ENCODE data around the gene SFMBT2. TPM values are rescaled to one million over a fixed set of nuclear protein-coding genes. Genes with fewer than 3 reads are reported as not detected.
"Not testable (repeated sequence)": the region's sequence is repeated elsewhere in the genome, so short reads cannot be mapped to it uniquely, and the experiment has no call there.

SFMBT2 gene
- total RNA-seq, 1 donor from 2014 or later = 12.0 TPM

GRCh38 chr10:7403620-7404019 is 7.2 kb downstream of the SFMBT2 start:
- no peak for DNase-seq (ENCODE audit: low spot score)

GRCh38 chr10:7401782-7402181 is 9.1 kb downstream of the SFMBT2 start:
- DNase-seq (ENCODE audit: low spot score) = no peak

- DNase-seq (ENCODE audit: low spot score) = no peak
Measured at GRCh38 chr10:7401156-7401555, 9.7 kb downstream of the SFMBT2 start.

GRCh38 chr10:7400068-7400715 is 10.6 kb downstream of the SFMBT2 start:
- DNase-seq (ENCODE audit: low spot score) = no peak

GRCh38 chr10:7399533-7399932 is 11.3 kb downstream of the SFMBT2 start:
- no peak for DNase-seq (ENCODE audit: low spot score)

GRCh38 chr10:7397049-7398035 is 13.5 kb downstream of the SFMBT2 start:
- no peak for DNase-seq (ENCODE audit: low spot score)

- DNase-seq (ENCODE audit: low spot score) = not testable (repeated sequence)
Measured at GRCh38 chr10:7392301-7392700, 18.5 kb downstream of the SFMBT2 start.

- DNase-seq (ENCODE audit: low spot score) = no peak
Measured at GRCh38 chr10:7391748-7392147, 19.1 kb downstream of the SFMBT2 start.

GRCh38 chr10:7390689-7391110 is 20.1 kb downstream of the SFMBT2 start:
- DNase-seq (ENCODE audit: low spot score) = not testable (repeated sequence)

GRCh38 chr10:7389844-7390243 is 21.0 kb downstream of the SFMBT2 start:
- DNase-seq (ENCODE audit: low spot score) = no peak

- DNase-seq (ENCODE audit: low spot score) = no peak
Measured at GRCh38 chr10:7389346-7389745, 21.5 kb downstream of the SFMBT2 start.

GRCh38 chr10:7388602-7389001 is 22.2 kb downstream of the SFMBT2 start:
- no peak for DNase-seq (ENCODE audit: low spot score)

GRCh38 chr10:7388149-7388548 is 22.7 kb downstream of the SFMBT2 start:
- DNase-seq (ENCODE audit: low spot score) = not testable (repeated sequence)

- DNase-seq (ENCODE audit: low spot score) = no peak
Measured at GRCh38 chr10:7385114-7385513, 25.7 kb downstream of the SFMBT2 start.

GRCh38 chr10:7383442-7383841 is 27.4 kb downstream of the SFMBT2 start:
- DNase-seq (ENCODE audit: low spot score) = no peak

- no peak for DNase-seq (ENCODE audit: low spot score)
Measured at GRCh38 chr10:7380704-7381241, 30.1 kb downstream of the SFMBT2 start.

- no peak for DNase-seq (ENCODE audit: low spot score)
Measured at GRCh38 chr10:7378602-7379403, 32.0 kb downstream of the SFMBT2 start.

GRCh38 chr10:7377614-7378248 is 33.1 kb downstream of the SFMBT2 start:
- DNase-seq (ENCODE audit: low spot score) = no peak

GRCh38 chr10:7374795-7375194 is 36.0 kb downstream of the SFMBT2 start:
- no peak for DNase-seq (ENCODE audit: low spot score)

- DNase-seq (ENCODE audit: low spot score) = no peak
Measured at GRCh38 chr10:7373039-7373438, 37.8 kb downstream of the SFMBT2 start.

GRCh38 chr10:7372504-7372903 is 38.3 kb downstream of the SFMBT2 start:
- DNase-seq (ENCODE audit: low spot score) = no peak
